Muscle of back (tissue), 11 donors: Measurements from ENCODE around the gene EIF4EBP2. TPM values are rescaled to one million over a fixed set of nuclear protein-coding genes. Genes with fewer than 3 reads are reported as not detected.

Experiments
- DNase-seq, 3 donors: peaks; one replicate each; pipeline versions ENCODE4 v3.0.0 to v3.0.0-alpha.2; 2013
- polyA plus RNA-seq, 10 donors: library from polyadenylated mRNA; unstranded; fragments of 120-200 nt; gene quantifications; one replicate each; pipeline ENCODE4 v1.2.1, GENCODE V29; 2013; ENCODE audit not compliant: insufficient read length in 10 of 10

The EIF4EBP2 gene
- polyA plus RNA-seq, 10 donors: 47.3 to 77.6 (median 60.7) TPM

DNA sequence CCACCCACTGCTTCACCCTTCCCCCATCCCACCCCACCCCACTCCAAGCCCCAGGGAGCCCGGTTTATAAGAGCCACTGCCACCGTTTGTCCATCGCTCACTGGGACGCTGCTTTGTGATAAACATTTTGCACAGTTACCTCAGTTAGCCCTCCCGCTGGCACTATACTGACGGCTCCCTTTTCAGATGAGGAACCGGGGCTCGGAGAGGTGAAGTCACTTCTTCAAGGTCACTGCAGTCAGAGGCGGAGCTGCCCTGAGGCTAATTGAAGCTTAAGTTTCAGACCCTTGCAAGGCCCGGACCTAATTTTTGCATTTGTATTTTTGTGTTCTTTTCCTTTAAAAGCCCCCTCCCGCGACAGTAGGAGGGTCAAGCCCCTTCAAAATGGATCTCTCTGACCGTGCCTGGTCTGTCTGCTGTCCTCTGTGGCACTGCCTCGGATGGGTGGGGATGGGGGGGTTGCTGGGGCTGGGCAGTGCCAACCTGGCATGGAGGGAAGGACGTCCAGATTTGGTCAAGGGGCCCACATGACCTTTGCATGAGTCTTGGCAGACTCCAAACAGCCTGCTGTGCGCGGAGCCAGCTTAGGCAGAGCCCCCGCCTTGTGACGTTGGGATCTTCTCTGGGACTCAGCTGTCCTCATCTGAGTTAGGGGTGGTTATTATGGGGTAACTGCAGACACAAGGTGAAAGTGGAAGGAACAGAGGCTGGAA is 55.3 kb downstream of the EIF4EBP2 start:
- DNase-seq: no peak

DNA sequence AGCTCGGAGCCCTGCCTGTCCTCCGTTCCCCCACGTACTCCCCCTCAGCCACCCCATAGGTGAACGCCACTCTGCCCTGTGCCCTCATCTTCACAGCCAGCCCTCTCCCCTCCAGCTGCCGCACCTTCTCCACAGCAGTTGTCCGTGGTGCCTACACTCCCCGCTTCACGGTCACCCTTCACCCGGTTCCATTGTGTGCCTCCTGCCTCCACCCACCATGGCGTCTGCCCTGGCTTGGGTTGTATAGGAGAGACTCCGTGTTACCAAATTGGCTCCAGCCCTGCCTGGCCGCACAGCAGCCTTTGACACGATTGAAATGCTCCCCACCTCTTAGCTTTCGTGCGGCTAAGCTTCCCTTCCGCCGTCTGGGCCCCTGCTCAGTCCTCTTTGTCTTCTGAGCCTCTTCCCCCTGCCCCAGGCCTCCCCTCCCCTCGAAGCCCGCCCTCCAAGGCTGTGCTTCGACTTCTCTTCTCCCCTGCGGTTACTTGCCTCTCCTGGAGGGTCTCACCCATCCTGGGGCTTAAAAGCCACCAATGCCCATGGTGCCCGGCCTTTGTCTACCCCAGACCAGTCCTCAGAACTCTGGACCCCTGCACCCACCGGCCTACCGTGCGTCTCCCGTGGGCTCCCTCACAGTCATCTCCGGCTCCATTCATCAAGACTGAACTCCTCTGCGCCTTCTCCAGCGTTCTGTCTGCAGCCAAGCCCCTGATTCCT is 56.0 kb downstream of the EIF4EBP2 start:
- DNase-seq: no peak

DNA sequence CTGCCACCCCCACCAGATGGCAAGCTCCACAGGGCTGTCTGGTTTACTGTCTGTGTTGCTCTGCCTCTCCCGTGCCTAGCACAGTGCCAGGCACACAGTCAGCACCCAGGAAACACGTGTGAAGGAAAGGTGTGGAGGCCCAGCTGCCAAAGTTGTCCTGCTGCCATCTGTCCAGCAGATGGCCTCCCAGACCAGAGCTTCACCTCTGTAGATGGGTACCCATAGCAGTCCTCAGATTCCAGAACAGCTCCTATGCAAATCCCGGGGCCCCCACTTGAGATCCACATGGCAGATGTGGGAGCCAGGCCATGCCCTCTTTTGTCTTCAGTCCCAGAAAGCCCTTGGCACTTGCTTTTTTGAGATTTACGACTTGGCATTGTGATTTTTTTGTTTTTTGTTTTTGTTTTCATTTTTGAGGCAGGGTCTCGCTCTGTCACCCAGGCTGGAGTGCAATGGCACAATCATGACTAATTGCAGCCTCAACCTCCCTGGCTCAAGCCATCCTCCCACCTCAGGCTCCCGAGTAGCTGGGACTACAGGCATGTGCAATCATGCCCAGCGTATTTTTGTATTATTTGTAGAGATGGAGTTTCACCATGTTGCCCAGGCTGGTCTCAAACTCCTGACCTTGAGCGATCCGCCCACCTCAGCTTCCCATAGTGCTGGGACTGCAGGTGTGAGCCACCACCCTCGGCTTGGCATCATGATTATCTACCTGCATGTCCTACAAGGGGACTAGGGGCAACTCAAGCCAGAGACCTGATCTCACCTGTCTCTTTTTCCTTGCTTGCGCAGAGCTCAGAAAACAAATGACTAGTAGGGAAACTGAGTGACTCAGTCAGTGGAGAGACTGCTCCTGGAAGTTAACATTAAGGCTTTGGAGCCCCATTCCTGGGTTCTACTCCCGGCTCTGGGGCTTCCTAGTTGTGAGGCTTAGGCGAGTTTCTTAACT is 57.7 kb downstream of the EIF4EBP2 start:
- DNase-seq: peak in 2 of 3 donors; percentile 56 to 78

DNA sequence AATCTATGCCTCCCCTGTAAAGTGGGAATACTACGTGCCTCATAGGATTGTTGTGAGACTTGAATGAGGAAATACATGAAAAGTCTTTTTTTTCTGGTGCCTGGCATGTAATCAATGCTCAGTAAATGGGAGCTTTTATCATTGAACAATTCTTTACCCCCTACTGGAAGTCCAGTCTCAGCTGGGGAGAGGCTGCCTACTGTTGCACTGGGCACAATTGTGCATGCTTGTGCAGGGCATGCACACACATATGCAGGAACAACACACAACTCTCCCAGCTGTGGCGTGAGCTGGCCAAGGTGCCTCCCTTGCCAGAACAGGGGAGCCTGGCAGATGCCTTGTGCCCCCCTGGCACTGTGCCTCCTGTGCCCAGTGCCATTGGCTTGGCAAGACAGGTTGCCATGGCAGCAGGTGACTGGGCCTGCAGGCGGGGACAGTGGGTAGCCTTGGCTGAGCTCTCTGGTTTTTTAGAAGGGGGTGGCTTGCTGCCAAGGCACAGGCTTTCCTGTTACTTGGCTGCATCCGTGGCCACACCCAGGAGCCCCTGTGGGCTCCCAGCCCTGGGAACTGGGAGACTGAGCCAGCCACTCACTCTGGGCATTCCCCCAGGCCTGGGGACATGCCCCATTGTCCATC is 58.5 kb downstream of the EIF4EBP2 start:
- peak; percentile 58 to 81 (median 64) for DNase-seq

DNA sequence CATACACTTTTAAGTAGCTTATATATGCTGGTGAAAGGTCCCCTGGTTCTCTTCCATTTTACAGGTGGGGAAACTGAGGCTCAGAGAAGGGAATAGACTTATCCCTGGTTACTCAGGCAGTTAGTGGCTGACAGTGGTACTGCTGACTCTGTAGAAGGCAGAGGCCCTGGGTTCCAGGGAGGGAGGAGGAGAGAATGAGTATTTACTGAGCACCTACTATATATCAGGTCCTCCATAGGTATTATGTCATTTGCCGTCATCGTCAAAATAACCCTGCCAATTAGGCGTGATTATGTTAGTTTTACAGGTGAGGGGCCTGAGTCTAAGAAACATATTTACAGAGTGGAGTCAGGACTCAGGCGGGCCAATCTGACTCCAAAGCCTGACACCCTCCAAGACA is 61.3 kb downstream of the EIF4EBP2 start:
- no peak for DNase-seq

DNA sequence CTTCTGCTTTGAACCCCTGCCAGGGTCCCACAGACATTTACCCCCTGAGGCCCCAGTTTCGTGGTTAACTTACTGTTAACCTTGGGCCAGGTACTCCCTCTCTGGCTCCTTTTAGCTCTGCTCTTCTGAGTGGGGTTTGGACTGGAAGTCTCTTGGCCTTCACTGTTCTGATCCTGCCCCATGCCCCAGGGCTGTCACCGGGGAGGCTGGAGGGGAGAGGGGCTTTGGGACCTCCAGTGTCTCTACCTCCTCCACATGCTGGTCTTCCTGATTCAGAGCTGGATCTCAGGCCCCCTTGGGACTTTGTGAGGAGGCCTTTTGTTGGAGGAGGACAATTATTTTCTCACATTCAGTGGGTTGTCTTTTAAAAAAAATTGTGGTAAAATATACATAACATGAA is 61.9 kb downstream of the EIF4EBP2 start:
- DNase-seq: no peak

DNA sequence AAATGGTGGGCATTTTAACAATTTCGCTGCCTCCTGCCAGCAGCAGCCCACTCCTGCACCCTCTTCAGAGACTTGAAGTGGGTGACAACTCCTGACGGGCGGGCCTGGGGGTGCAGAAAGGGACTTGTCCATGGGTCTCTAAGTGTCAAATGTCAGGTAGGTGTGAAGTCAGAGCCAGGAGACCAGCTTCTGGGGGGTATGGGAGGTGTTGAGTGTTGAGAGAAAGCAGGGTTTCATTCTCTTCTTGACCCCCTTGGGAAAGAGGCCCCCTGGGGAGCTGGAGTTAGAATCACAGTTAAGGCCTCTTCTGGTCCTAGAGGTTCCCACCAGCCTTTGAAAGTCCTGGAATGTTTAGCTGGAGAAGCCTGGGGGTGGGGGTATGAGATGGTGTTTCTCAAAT is 63.0 kb downstream of the EIF4EBP2 start:
- DNase-seq: no peak

DNA sequence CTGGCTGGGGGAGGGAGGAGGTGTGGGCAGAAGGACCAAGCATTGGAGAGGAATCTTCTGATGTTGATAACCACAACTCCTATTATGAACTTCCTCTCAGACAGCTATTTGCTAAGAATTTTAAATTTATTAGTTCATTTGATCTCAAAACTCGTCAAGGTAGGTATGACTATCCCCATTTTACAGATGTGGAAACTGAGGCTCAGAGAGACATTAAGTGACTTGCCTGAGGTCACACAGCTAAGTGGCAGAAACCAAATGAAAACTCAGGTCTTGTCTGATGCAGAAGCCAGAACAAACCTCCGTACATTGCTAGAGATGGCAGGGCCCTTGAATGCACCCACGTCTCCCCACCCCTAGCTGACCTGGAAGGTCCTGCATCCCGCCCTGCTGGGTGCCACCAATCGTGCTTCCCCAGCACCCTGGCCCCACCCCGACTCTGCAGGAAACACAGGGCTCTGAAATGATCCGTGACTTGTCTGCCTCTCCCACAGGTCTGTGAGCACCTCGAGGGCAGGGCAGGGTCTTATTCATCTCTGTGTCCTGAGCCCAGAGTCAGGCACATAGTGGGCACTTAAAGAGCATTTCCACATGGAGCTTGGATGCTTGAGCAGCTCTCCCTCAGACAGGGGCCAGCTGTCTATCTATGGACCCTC is 69.0 kb downstream of the EIF4EBP2 start:
- DNase-seq: no peak

DNA sequence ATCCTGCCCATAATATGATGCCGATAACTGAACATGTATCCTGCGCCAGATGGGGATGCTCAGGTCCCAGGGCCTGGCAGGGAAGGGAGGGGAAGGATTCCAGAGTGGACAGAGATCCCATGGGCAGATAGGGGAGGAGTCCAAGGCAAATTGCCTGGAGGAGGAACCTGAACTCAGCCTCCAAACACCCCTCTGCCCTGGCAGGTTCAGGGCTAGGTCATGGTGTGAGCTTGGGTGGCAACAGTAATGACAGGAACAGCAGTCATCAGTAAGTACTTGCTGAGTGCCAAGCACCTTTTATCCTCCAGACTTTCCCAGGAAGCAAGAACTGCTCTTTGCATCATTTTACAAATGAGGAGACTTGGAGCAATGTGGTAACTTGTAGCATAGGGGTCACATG is 70.8 kb downstream of the EIF4EBP2 start:
- no peak for DNase-seq

DNA sequence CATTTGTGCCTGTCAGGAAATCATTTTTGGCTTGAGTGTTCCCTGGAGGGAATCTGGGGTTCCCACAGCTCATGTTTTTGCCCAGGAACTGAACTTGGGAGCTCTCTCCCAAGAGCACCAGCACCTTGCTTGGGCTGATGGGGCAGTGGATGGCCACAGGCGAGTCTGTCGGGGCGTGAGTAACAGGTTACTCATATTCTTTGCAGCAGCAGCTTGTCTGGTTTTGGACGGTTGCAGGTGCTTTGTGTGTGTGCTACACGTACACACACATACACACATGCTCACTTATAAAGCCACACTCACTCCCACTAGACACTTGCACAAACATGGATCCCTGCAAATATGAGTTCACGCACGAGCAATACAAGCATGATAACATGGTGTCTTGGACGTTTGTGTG is 71.7 kb downstream of the EIF4EBP2 start:
- no peak for DNase-seq

DNA sequence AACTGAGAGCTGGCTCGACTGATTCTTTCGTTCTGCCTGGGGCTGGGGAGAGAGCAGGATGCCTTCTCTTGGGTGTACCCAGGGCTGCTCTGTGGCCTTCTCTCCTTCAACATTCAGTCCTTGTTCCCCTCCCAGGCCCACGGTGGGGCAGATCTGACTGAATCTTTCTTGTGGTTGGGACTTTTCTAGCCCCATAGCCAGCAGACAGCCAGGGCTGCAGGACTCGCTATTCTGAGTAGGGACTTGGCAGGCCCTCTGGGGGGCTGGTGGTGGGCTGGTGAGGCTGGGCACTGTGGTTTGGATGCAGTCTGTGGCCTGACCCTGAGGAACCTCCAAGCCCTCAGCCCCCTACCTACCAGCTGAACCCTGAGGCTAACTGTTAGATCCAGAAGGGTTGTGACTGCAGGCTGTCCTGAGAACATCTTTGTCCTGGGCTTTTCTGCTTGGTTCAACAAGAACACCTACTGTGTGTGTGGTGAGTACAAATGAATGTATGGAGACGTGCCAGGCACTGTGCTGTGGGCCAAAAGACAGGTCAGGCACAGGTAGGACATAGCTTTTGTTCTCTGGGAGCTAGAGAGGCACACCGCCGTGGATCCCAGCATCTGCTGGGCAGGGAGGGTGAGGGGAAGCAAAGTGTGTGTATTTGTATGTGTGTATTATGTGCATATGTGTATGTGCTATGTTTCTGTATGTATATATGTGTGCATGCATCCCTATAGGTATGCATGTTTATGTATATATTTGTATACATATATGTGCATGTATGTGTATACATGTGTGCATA is 72.5 kb downstream of the EIF4EBP2 start:
- DNase-seq: no peak

DNA sequence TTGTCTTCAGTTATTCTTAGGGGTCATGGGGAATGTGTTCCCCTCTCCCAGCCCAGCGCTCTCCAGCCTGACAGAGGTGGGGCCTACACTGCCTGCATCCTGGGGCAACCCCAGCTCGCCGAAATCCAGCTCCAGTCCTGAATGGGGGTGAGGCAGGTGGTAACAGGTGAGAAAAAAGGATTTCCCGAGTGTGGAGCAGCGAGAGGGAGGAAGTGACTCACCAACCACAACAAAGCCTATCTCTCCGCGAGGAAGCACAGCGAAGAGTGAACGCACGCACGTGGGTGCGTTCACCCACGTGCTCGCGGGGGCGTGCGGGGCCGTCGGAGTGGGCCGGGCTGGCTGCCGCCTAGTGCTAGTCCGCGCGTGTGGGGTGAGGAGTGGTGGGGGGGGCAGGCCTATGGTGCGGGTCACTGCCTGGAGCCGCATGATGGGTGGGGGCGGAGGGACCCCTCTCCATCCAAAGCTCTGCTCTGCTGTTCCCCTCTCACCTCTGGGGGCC is 73.8 kb downstream of the EIF4EBP2 start:
- DNase-seq: peak in 1 of 3 donors; percentile 59

Other genes with a start within 250 kb of the EIF4EBP2 start
- gene SAR1A, start 233.6 kb upstream of the EIF4EBP2 start, polyA plus RNA-seq: 100 to 1,000 TPM in 9 of 10 donors, 10 to 100 TPM in 1; 98.7 to 124 (median 113) TPM
- 100 to 1,000 TPM in 1 of 10 donors, 10 to 100 TPM in 9; 77.7 to 112 (median 84.3) TPM for gene PPA1, start 170.7 kb upstream of the EIF4EBP2 start, polyA plus RNA-seq
- gene NPFFR1, start 120.1 kb upstream of the EIF4EBP2 start, polyA plus RNA-seq: under 1 TPM; 0.03 to 0.08 (median 0.06) TPM
- 10 to 100 TPM; 20.3 to 39.2 (median 32.9) TPM for gene LRRC20, start 21.5 kb upstream of the EIF4EBP2 start, polyA plus RNA-seq
- gene NODAL, start 37.5 kb downstream of the EIF4EBP2 start, polyA plus RNA-seq: under 1 TPM in 9 of 10 donors, not detected in 1; 0.15 to 0.87 (median 0.29) TPM
- 10 to 100 TPM; 10.7 to 16.3 (median 14.4) TPM for gene PALD1, start 74.6 kb downstream of the EIF4EBP2 start, polyA plus RNA-seq
- 1 to 10 TPM in 4 of 10 donors, under 1 TPM in 6; 0.38 to 2.2 (median 0.88) TPM for gene PRF1, start 198.6 kb downstream of the EIF4EBP2 start, polyA plus RNA-seq